Activated T-cell treated with anti-CD3 and anti-CD28 coated beads for 48 hours (primary cell): ENCODE measurements around the gene THRA.
"Not testable (repeated sequence)": the region's sequence is repeated elsewhere in the genome, so short reads cannot be mapped to it uniquely, and the experiment has no call there.

Experiments used
- DNase-seq: peaks from one replicate; pipeline ENCODE4 v3.0.0-alpha.2; 2020; ENCODE audit warnings: low read depth

Gene THRA

GRCh38 chr17:40113110-40113906 lies 50.5 kb downstream of the THRA start:
- peak; percentile 85 for DNase-seq

GRCh38 chr17:40113907-40114245 lies 51.1 kb downstream of the THRA start:
- DNase-seq: no peak

GRCh38 chr17:40115101-40115436 lies 52.3 kb downstream of the THRA start:
- no peak for DNase-seq

- peak; percentile 83 for DNase-seq
Measured at GRCh38 chr17:40121181-40122135, 58.7 kb downstream of the THRA start, which contains the start of gene MSL1. Gene MSL1, plus strand, starts transcription at chr17:40121971. Its CDS starts 642 bp downstream, at chr17:40122613.

GRCh38 chr17:40122136-40122998 lies 59.6 kb downstream of the THRA start:
- DNase-seq: no peak

- no peak for DNase-seq
Measured at GRCh38 chr17:40122999-40123810, 60.4 kb downstream of the THRA start.

- DNase-seq: no peak
Measured at GRCh38 chr17:40123811-40124114, 61.0 kb downstream of the THRA start.

- no peak for DNase-seq
Measured at GRCh38 chr17:40124279-40125141, 61.7 kb downstream of the THRA start.

- DNase-seq: no peak
Measured at GRCh38 chr17:40129498-40129897, 66.7 kb downstream of the THRA start.

GRCh38 chr17:40130352-40131042 lies 67.7 kb downstream of the THRA start:
- no peak for DNase-seq

GRCh38 chr17:40134184-40134583 lies 71.4 kb downstream of the THRA start:
- no peak for DNase-seq

- no peak for DNase-seq
Measured at GRCh38 chr17:40135817-40136216, 73.1 kb downstream of the THRA start.

- no peak for DNase-seq
Measured at GRCh38 chr17:40139566-40140058, 76.8 kb downstream of the THRA start.

- DNase-seq: not testable (repeated sequence)
Measured at GRCh38 chr17:40143166-40143565, 80.4 kb downstream of the THRA start.
